Measurements from ENCODE around the gene GPAT3.

Gene GPAT3

GRCh38 chr4:83516042-83516772 is 19.7 kb upstream of the GPAT3 start:
- TF ChIP-seq, protein P1, sequence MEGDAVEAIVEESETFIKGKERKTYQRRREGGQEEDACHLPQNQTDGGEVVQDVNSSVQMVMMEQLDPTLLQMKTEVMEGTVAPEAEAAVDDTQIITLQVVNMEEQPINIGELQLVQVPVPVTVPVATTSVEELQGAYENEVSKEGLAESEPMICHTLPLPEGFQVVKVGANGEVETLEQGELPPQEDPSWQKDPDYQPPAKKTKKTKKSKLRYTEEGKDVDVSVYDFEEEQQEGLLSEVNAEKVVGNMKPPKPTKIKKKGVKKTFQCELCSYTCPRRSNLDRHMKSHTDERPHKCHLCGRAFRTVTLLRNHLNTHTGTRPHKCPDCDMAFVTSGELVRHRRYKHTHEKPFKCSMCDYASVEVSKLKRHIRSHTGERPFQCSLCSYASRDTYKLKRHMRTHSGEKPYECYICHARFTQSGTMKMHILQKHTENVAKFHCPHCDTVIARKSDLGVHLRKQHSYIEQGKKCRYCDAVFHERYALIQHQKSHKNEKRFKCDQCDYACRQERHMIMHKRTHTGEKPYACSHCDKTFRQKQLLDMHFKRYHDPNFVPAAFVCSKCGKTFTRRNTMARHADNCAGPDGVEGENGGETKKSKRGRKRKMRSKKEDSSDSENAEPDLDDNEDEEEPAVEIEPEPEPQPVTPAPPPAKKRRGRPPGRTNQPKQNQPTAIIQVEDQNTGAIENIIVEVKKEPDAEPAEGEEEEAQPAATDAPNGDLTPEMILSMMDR (IDR thresholded peaks at IDR 0.05; ENCODE audit: insufficient read depth, low read length, missing control alignments), result no peak
- DNase-seq (ENCODE audit: low read depth, low spot score), result peak; percentile 17
- POLR2A ChIA-PET, result no interaction called here
- CTCF ChIA-PET, result no interaction called here
- no peak overlapping the region for H3K4me3 ChIP-seq (ENCODE audit: low read depth, low read length)

DNA sequence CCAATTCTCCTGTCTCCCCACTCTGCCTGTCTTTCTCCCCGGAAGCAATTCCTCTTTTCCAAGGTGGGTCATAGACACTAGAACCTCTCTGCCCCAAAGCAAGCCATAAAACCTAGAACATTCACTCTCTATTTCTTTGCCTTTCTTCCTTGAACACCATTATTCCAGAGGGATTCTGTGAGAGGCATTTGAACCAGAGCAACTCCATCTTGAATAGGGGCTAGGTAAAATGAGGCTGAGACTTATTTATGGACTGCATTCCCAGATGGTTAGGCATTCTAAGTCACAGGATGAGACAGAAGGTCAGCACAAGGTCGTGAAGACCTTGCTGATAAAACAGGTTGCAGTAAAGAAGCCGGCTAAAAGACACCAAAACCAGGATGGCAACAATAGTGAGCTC is 13.7 kb upstream of the GPAT3 start:
- ChIA-PET CTCF (interaction anchor here (0.6 kb wide), 1 partner anchor 29 kb away, joined by 3 read pairs; no protein-coding TSS in a partner anchor), POLR2A (no interaction called here)
- no peak for DNase-seq (ENCODE audit: low read depth, low spot score)
- TF ChIP-seq, protein P1 (IDR thresholded peaks at IDR 0.05; ENCODE audit: insufficient read depth, low read length, missing control alignments), result no peak
- H3K4me3 ChIP-seq (ENCODE audit: low read depth, low read length), result no peak overlapping the region

GRCh38 chr4:83527671-83528070 is 8.2 kb upstream of the GPAT3 start:
- ChIA-PET POLR2A (interaction anchor here (0.7 kb wide), 1 partner anchor 660 kb away, joined by 3 read pairs; no protein-coding TSS in a partner anchor), CTCF (interaction anchor here (1.1 to 1.5 kb wide), 2 partner anchors 25 to 118 kb away, joined by 3 read pairs; no protein-coding TSS in a partner anchor)
- H3K4me3 ChIP-seq (ENCODE audit: low read depth, low read length), result no peak overlapping the region
- TF ChIP-seq, protein P1 (IDR thresholded peaks at IDR 0.05; ENCODE audit: insufficient read depth, low read length, missing control alignments), result no peak
- DNase-seq (ENCODE audit: low read depth, low spot score), result no peak

DNA sequence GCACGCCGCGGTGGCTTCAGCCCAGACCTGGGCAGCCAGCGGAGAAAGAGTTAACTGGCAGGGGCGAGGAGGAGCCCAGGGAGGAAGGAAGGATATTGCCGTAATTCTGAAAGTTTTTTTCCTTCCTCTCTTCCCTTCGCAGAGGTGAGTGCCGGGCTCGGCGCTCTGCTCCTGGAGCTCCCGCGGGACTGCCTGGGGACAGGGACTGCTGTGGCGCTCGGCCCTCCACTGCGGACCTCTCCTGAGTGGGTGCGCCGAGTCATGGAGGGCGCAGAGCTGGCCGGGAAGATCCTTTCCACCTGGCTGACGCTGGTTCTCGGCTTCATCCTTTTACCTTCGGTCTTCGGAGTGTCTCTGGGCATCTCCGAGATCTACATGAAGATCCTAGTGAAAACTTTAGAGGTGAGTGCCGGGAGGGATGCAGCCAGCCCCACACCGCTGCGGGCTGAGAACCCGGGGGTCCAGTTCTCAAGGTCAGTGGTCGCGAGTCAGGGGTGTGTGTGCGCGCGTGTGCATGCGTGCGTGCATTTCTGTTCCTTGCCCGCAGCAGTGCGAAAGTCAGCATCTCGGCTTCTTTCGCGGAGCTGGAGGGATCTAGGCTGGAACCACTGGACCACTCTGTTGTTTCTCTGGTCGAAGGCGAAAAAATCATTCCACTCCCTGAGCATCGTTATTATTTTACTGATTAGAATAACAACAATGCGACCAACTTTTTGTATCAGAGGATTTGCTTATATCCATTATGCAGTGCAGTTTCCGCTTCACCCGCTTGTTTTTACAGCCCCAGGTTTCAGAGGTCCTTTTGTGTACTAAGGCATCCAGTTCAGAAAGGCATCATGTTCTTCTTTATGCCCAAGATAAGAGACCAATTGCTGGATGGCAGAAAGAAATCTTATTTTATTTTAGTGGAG is 709 bp downstream of the GPAT3 start:
- H3K4me3 ChIP-seq (ENCODE audit: low read depth, low read length), result peak overlapping the region; percentile 65
- POLR2A ChIA-PET, result no interaction called here
- no peak for DNase-seq (ENCODE audit: low read depth, low spot score)
- TF ChIP-seq, protein P1 (IDR thresholded peaks at IDR 0.05; ENCODE audit: insufficient read depth, low read length, missing control alignments), result no peak
- CTCF ChIA-PET, result interaction anchor here (0.7 to 1.5 kb wide), 3 partner anchors 45 to 462 kb away, joined by 3 read pairs; no protein-coding TSS in a partner anchor

- CTCF ChIA-PET, result no interaction called here
- POLR2A ChIA-PET, result no interaction called here
- TF ChIP-seq, protein P1 (IDR thresholded peaks at IDR 0.05; ENCODE audit: insufficient read depth, low read length, missing control alignments), result no peak
- no peak overlapping the region for H3K4me3 ChIP-seq (ENCODE audit: low read depth, low read length)
- no peak for DNase-seq (ENCODE audit: low read depth, low spot score)
Observed at GRCh38 chr4:83542225-83542624, 6.3 kb downstream of the GPAT3 start.

DNA sequence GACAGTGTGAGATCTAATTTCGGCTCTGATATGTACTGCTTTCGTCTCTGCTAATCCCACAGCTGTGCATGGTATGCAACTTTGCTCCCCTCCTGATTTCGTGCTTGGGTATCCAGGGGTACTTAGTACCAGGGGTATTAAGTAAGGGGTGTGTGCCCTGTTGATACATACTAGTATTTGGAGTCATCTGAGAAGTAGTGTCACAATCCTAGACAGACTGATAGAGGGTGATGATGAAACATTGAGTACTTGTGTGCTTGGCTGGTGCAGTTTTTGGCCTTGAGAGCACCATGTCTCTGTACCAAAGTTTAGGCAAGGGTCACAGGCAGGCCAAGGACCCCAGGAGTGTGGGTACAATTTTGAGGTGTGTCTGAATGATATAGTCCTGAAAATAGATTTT is 10.9 kb downstream of the GPAT3 start:
- ChIA-PET POLR2A (no interaction called here), CTCF (no interaction called here)
- TF ChIP-seq, protein P1 (IDR thresholded peaks at IDR 0.05; ENCODE audit: insufficient read depth, low read length, missing control alignments), result no peak
- no peak overlapping the region for H3K4me3 ChIP-seq (ENCODE audit: low read depth, low read length)
- no peak for DNase-seq (ENCODE audit: low read depth, low spot score)
